ENCODE measurements around the gene SINHCAF. TPM values are rescaled to one million over a fixed set of nuclear protein-coding genes. Genes with fewer than 3 reads are reported as not detected.

The SINHCAF gene
- total RNA-seq, 1 experiment from 2014 or later: 139 TPM

DNA sequence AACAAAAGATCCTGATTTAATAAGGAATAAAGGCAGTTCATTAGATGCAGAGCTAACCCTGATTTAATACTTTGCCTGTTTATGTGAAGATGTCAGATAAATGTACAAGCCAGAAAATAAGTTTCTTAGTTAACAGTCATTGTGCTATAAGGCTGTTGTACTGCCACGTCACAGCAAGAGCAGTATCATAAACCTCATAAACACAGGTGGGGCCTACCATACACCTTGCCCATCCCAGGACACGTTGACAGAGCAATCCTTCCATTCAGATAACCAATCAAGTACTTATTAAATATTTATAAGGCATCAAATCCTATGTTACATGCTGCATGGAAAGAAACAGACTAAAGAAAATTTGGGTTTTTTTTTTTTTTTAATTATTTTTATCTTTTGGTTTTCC lies 36.5 kb downstream of the SINHCAF start:
- H3K4me1 Mint-ChIP-seq (ENCODE audit: insufficient read depth, unreplicated experiment): no peaks in the 10 kb centered on the region
- intact Hi-C loops (cut with micrococcal nuclease): no loop called here
- no TSS peak for BruUV-seq (replicated peaks)
- no peak overlapping the region for H3K27ac Mint-ChIP-seq (ENCODE audit: low read depth, unreplicated experiment)
- no peaks in the 10 kb centered on the region for H3K9me3 Mint-ChIP-seq (ENCODE audit: unreplicated experiment)
- no peaks in the 10 kb centered on the region for H3K27me3 Mint-ChIP-seq (ENCODE audit: insufficient read depth, unreplicated experiment)
- ChIA-PET POLR2A (interaction anchor here (0.6 to 1.1 kb wide), 2 partner anchors 26 to 252 kb away, joined by 3 to 6 read pairs; no protein-coding TSS in a partner anchor), CTCF (interaction anchor here (6.5 kb wide), 1 partner anchor 16 kb away, joined by 31 read pairs; no protein-coding TSS in a partner anchor)
- H3K36me3 Mint-ChIP-seq (ENCODE audit: insufficient read depth, unreplicated experiment): peaks cover 92% of the 10 kb centered on the region
- TF ChIP-seq, protein P1, sequence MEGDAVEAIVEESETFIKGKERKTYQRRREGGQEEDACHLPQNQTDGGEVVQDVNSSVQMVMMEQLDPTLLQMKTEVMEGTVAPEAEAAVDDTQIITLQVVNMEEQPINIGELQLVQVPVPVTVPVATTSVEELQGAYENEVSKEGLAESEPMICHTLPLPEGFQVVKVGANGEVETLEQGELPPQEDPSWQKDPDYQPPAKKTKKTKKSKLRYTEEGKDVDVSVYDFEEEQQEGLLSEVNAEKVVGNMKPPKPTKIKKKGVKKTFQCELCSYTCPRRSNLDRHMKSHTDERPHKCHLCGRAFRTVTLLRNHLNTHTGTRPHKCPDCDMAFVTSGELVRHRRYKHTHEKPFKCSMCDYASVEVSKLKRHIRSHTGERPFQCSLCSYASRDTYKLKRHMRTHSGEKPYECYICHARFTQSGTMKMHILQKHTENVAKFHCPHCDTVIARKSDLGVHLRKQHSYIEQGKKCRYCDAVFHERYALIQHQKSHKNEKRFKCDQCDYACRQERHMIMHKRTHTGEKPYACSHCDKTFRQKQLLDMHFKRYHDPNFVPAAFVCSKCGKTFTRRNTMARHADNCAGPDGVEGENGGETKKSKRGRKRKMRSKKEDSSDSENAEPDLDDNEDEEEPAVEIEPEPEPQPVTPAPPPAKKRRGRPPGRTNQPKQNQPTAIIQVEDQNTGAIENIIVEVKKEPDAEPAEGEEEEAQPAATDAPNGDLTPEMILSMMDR (IDR thresholded peaks at IDR 0.05; ENCODE audit: unreplicated experiment): no peak
- DNase-seq (ENCODE audit: unreplicated experiment): no peak
- no peak overlapping the region for H3K4me3 Mint-ChIP-seq (ENCODE audit: unreplicated experiment)

DNA sequence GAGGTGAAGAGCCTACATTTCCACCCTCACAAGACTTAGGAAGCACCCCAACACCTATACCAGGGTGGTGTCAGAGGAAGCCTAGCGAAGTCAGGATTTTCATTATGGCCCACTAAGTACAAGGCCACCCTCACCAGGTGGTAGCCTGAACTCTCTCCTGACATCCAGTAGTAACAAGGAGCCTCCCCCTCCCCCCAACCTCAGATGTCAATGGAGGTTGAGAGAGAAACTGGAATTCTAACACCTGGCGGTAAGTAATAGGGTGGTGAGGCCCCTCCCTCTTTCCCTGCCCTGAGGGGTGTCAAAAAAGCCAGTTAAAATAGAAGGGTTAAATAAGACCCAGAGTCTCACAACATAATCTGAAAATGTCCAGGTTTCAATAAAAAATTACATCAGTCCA lies 37.6 kb downstream of the SINHCAF start:
- Mint-ChIP-seq H3K4me3 (ENCODE audit: unreplicated experiment) (no peak overlapping the region), H3K27ac (ENCODE audit: low read depth, unreplicated experiment) (no peak overlapping the region), H3K9me3 (ENCODE audit: unreplicated experiment) (no peaks in the 10 kb centered on the region), H3K27me3 (ENCODE audit: insufficient read depth, unreplicated experiment) (no peaks in the 10 kb centered on the region), H3K36me3 (ENCODE audit: insufficient read depth, unreplicated experiment) (peaks cover 92% of the 10 kb centered on the region), H3K4me1 (ENCODE audit: insufficient read depth, unreplicated experiment) (no peaks in the 10 kb centered on the region)
- intact Hi-C loops (cut with micrococcal nuclease): no loop called here
- TF ChIP-seq, protein P1 (IDR thresholded peaks at IDR 0.05; ENCODE audit: unreplicated experiment): no peak
- no peak for DNase-seq (ENCODE audit: unreplicated experiment)
- no TSS peak for BruUV-seq (replicated peaks)
- ChIA-PET CTCF (interaction anchor here (6.5 kb wide), 1 partner anchor 15 kb away, joined by 31 read pairs; no protein-coding TSS in a partner anchor), POLR2A (no interaction called here)

DNA sequence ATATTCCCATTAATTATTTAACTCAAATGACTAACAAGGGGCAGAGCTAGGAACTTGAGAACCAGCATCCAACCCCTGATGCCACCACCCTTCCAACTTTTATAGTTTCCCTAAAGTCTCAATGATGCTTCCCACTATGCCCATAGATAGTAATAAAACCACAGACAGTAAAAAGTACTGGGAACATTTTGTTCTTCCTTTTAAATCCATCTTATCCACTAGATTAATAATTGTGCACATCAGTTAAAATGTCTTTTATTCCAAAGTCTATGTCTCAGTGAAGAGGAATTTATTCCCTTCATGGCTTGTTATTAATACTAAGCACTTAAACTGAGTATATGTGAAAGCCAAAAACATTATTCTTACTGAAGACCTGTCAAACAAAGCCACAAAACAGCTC lies 45.8 kb downstream of the SINHCAF start:
- H3K9me3 Mint-ChIP-seq (ENCODE audit: unreplicated experiment): no peaks in the 10 kb centered on the region
- POLR2A ChIA-PET: interaction anchor here (1.6 kb wide), 1 partner anchor 46 kb away, joined by 4 read pairs; the partner anchor contains the start of gene SINHCAF
- intact Hi-C loops (cut with micrococcal nuclease): no loop called here
- no peak overlapping the region for H3K4me3 Mint-ChIP-seq (ENCODE audit: unreplicated experiment)
- no TSS peak for BruUV-seq (replicated peaks)
- TF ChIP-seq, protein P1 (IDR thresholded peaks at IDR 0.05; ENCODE audit: unreplicated experiment): no peak
- no peaks in the 10 kb centered on the region for H3K27me3 Mint-ChIP-seq (ENCODE audit: insufficient read depth, unreplicated experiment)
- no peak for DNase-seq (ENCODE audit: unreplicated experiment)
- H3K27ac Mint-ChIP-seq (ENCODE audit: low read depth, unreplicated experiment): no peak overlapping the region
- CTCF ChIA-PET: interaction anchor here (0.5 to 1.0 kb wide), 3 partner anchors 8 to 1781 kb away, joined by 3 to 5 read pairs (median 3); no protein-coding TSS in a partner anchor
- H3K36me3 Mint-ChIP-seq (ENCODE audit: insufficient read depth, unreplicated experiment): peaks cover 77% of the 10 kb centered on the region
- H3K4me1 Mint-ChIP-seq (ENCODE audit: insufficient read depth, unreplicated experiment): no peaks in the 10 kb centered on the region

DNA sequence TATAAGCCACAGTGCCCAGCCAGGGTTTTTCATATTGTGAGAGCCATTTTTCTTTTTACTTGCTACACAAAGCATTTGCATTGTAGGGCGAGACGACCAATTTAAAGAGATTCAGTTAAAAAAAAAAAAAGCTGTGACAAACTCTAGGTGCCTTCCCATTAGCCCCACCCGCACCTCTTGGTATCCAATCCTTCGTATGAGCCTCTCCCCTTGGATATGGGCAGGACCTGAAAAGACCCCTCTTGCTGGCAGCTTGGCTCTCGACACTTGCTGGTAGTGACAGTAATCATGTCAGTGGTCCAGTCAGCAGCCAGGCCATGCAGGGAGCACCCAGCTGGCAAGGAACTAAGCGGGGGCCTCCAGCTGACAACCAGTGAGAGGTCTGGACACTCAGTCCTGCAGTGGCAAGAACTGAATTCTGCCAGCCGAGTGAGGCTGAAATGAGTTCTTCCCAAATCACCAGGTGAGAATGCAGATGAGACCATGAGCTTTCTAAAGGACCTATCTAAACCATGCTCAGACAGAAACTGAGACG lies 46.5 kb downstream of the SINHCAF start:
- Mint-ChIP-seq H3K9me3 (ENCODE audit: unreplicated experiment) (no peaks in the 10 kb centered on the region), H3K36me3 (ENCODE audit: insufficient read depth, unreplicated experiment) (peaks cover 77% of the 10 kb centered on the region), H3K4me3 (ENCODE audit: unreplicated experiment) (no peak overlapping the region), H3K27ac (ENCODE audit: low read depth, unreplicated experiment) (no peak overlapping the region), H3K4me1 (ENCODE audit: insufficient read depth, unreplicated experiment) (no peaks in the 10 kb centered on the region), H3K27me3 (ENCODE audit: insufficient read depth, unreplicated experiment) (no peaks in the 10 kb centered on the region)
- POLR2A ChIA-PET: interaction anchor here (1.6 kb wide), 1 partner anchor 47 kb away, joined by 4 read pairs; the partner anchor contains the start of gene SINHCAF
- BruUV-seq (replicated peaks): no TSS peak
- TF ChIP-seq, protein P1 (IDR thresholded peaks at IDR 0.05; ENCODE audit: unreplicated experiment): no peak
- CTCF ChIA-PET: interaction anchor here (0.5 to 1.0 kb wide), 3 partner anchors 8 to 1780 kb away, joined by 3 to 5 read pairs (median 3); no protein-coding TSS in a partner anchor
- intact Hi-C loops (cut with micrococcal nuclease): loop anchor here (10.0 kb wide), 1 partner anchor 95 kb away; no protein-coding TSS in a partner anchor
- no peak for DNase-seq (ENCODE audit: unreplicated experiment)
